ENCODE data around the gene TENM3. TPM values are rescaled to one million over a fixed set of nuclear protein-coding genes. Genes with fewer than 3 reads are reported as not detected.

Gene TENM3
- total RNA-seq, 1 experiment from 2014 or later = not detected

DNA sequence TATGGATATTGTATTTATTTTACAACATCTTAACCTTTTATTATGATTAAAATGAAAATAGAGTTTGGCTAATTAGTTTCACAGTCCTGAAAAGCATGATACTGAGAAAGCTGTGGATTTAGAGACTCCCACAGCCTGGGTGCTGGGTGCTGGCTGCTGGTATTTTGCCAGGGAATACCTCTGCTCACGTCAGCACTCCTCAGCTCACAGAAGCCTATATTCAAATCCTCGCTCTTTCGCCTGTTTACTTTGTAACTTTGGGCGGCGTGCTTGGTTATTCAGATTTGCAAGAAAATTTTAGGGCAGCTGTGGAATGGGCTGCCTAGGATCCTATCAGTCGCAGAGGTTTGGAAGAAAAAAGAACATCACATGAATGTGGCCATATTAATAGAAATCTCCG, 412.1 kb downstream of the TENM3 start:
- H3K27me3 ChIP-seq (ENCODE audit: insufficient read depth, low read depth) = peaks cover 9% of the 10 kb centered on the region; the same call in 1 of the 2 replicates
- no peaks in the 10 kb centered on the region for H4K20me1 ChIP-seq (ENCODE audit: insufficient read depth)
- no peaks in the 10 kb centered on the region for H3K9me3 ChIP-seq (ENCODE audit: insufficient read depth, low read depth)
- H3F3A ChIP-seq (ENCODE audit: insufficient read depth, low read depth) = no peaks in the 10 kb centered on the region
- no peak overlapping the region for H3K4me2 ChIP-seq
- no TSS peak for BruUV-seq (replicated peaks)
- CTCF ChIA-PET = no interaction called here
- H3K9me2 ChIP-seq (ENCODE audit: insufficient read depth) = no peaks in the 10 kb centered on the region
- intact Hi-C loops (cut with micrococcal nuclease; ENCODE audit: unreplicated experiment) = no loop called here
- no peak overlapping the region for H3K27ac ChIP-seq
- TF ChIP-seq, protein P1, sequence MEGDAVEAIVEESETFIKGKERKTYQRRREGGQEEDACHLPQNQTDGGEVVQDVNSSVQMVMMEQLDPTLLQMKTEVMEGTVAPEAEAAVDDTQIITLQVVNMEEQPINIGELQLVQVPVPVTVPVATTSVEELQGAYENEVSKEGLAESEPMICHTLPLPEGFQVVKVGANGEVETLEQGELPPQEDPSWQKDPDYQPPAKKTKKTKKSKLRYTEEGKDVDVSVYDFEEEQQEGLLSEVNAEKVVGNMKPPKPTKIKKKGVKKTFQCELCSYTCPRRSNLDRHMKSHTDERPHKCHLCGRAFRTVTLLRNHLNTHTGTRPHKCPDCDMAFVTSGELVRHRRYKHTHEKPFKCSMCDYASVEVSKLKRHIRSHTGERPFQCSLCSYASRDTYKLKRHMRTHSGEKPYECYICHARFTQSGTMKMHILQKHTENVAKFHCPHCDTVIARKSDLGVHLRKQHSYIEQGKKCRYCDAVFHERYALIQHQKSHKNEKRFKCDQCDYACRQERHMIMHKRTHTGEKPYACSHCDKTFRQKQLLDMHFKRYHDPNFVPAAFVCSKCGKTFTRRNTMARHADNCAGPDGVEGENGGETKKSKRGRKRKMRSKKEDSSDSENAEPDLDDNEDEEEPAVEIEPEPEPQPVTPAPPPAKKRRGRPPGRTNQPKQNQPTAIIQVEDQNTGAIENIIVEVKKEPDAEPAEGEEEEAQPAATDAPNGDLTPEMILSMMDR (conservative IDR thresholded peaks at IDR 0.05) = no peak
- TF ChIP-seq EZH2 (IDR thresholded peaks at IDR 0.05; ENCODE audit: low read depth) = no peak
- H3K4me1 ChIP-seq (replicated peaks; ENCODE audit: insufficient read depth) = no peaks in the 10 kb centered on the region
- DNase-seq = no peak
- H2AFZ ChIP-seq = no peak overlapping the region
- H3K79me2 ChIP-seq (ENCODE audit: low read depth) = no peaks in the 10 kb centered on the region
- H3K4me3 ChIP-seq = no peak overlapping the region
- H3K36me3 ChIP-seq (ENCODE audit: low read depth) = no peaks in the 10 kb centered on the region
- POLR2A ChIA-PET (ENCODE audit: unreplicated experiment) = no interaction called here

DNA sequence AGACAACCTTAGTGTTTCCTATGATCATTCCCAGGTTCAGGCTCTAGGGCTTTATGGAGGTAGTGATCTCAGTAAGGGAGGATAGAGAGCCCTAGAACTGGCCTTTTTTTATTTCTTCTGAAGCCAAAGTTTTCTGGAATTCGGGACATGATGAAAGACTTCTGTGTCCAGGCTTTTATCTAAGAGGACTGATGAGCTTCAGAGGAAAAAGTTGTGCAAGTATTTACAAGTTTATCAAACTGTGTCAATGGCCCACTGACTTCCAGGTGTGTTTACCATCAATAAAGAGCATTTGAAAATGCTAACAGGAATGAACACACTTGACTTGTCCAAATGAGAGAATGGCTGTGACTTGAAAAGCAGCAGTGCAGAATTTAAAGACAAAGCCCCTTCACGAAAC, 419.3 kb downstream of the TENM3 start:
- H2AFZ ChIP-seq = no peak overlapping the region
- H3K36me3 ChIP-seq (ENCODE audit: low read depth) = no peaks in the 10 kb centered on the region
- no peaks in the 10 kb centered on the region for H3K79me2 ChIP-seq (ENCODE audit: low read depth)
- ChIA-PET POLR2A (ENCODE audit: unreplicated experiment) (no interaction called here), CTCF (no interaction called here)
- peaks cover 6% of the 10 kb centered on the region; the same call in 1 of the 2 replicates for H3K27me3 ChIP-seq (ENCODE audit: insufficient read depth, low read depth)
- H3K9me2 ChIP-seq (ENCODE audit: insufficient read depth) = no peaks in the 10 kb centered on the region
- TF ChIP-seq, protein P1 (conservative IDR thresholded peaks at IDR 0.05) = no peak
- TF ChIP-seq EZH2 (IDR thresholded peaks at IDR 0.05; ENCODE audit: low read depth) = no peak
- H3K4me1 ChIP-seq (replicated peaks; ENCODE audit: insufficient read depth) = no peaks in the 10 kb centered on the region
- no peaks in the 10 kb centered on the region for H3K9me3 ChIP-seq (ENCODE audit: insufficient read depth, low read depth)
- no peaks in the 10 kb centered on the region for H4K20me1 ChIP-seq (ENCODE audit: insufficient read depth)
- no TSS peak for BruUV-seq (replicated peaks)
- intact Hi-C loops (cut with micrococcal nuclease; ENCODE audit: unreplicated experiment) = no loop called here
- no peak for DNase-seq
- no peak overlapping the region for H3K4me3 ChIP-seq
- H3K27ac ChIP-seq = no peak overlapping the region
- H3F3A ChIP-seq (ENCODE audit: insufficient read depth, low read depth) = no peaks in the 10 kb centered on the region
- H3K4me2 ChIP-seq = no peak overlapping the region

DNA sequence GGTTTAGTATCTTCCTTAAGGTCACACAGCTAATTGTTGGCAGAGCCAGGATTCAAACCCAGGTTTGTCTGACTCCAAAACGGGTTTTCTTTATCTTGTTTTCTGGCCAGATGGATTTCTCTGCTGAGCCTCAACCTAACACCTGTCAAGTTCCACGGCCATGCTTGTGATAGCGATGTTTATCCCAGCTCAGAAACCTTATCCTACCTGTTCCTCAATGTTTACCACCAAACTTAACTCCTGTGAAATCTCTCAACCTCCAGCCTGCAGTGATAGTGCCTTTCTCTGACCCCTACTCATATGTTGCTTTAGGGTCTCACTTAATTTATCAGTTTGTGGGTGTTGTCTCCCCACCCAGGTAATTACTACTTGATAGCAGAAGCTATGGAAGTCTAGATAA, 428.0 kb downstream of the TENM3 start:
- DNase-seq = no peak
- Histone ChIP-seq H3K9me3 (ENCODE audit: insufficient read depth, low read depth) (no peaks in the 10 kb centered on the region), H3K27ac (no peak overlapping the region), H3K4me3 (no peak overlapping the region), H3K9me2 (ENCODE audit: insufficient read depth) (no peaks in the 10 kb centered on the region), H2AFZ (no peak overlapping the region), H3K4me1 (replicated peaks; ENCODE audit: insufficient read depth) (no peaks in the 10 kb centered on the region), H3K4me2 (no peak overlapping the region), H3F3A (ENCODE audit: insufficient read depth, low read depth) (no peaks in the 10 kb centered on the region), H3K36me3 (ENCODE audit: low read depth) (no peaks in the 10 kb centered on the region), H4K20me1 (ENCODE audit: insufficient read depth) (no peaks in the 10 kb centered on the region), H3K27me3 (ENCODE audit: insufficient read depth, low read depth) (peaks cover 46% of the 10 kb centered on the region), H3K79me2 (ENCODE audit: low read depth) (no peaks in the 10 kb centered on the region)
- no peak for TF ChIP-seq EZH2 (IDR thresholded peaks at IDR 0.05; ENCODE audit: low read depth)
- TF ChIP-seq, protein P1 (conservative IDR thresholded peaks at IDR 0.05) = no peak
- intact Hi-C loops (cut with micrococcal nuclease; ENCODE audit: unreplicated experiment) = no loop called here
- no TSS peak for BruUV-seq (replicated peaks)
- CTCF ChIA-PET = no interaction called here
- POLR2A ChIA-PET (ENCODE audit: unreplicated experiment) = interaction anchor here (0.7 kb wide), 1 partner anchor 1451 kb away, joined by 4 read pairs; no protein-coding TSS in a partner anchor
